ENCODE data around the gene SPATS2.
A peak's percentile ranks its signal among the peaks of the same experiment; 100 is the strongest.
"Not testable (repeated sequence)": the region's sequence is repeated elsewhere in the genome, so short reads cannot be mapped to it uniquely, and the experiment has no call there.

SPATS2 gene

GRCh38 chr12:49525942-49526341 lies 158.7 kb downstream of the SPATS2 start:
- DNase-seq, result no peak

GRCh38 chr12:49527361-49528130 lies 160.3 kb downstream of the SPATS2 start:
- no peak for DNase-seq

- no peak for DNase-seq
Observed at GRCh38 chr12:49529414-49529813, 162.2 kb downstream of the SPATS2 start.

GRCh38 chr12:49531745-49532144 lies 164.5 kb downstream of the SPATS2 start:
- DNase-seq, result no peak

- DNase-seq, result no peak
Observed at GRCh38 chr12:49533331-49533730, 166.1 kb downstream of the SPATS2 start.

GRCh38 chr12:49534122-49534521 lies 166.9 kb downstream of the SPATS2 start:
- not testable (repeated sequence) for DNase-seq

GRCh38 chr12:49534731-49535278 lies 167.5 kb downstream of the SPATS2 start:
- DNase-seq, result no peak

GRCh38 chr12:49535921-49536525 lies 168.8 kb downstream of the SPATS2 start:
- DNase-seq, result no peak

GRCh38 chr12:49536526-49537071 lies 169.3 kb downstream of the SPATS2 start:
- no peak for DNase-seq

GRCh38 chr12:49537231-49537751 lies 170.0 kb downstream of the SPATS2 start:
- no peak for DNase-seq

- DNase-seq, result peak; percentile 18 to 24
Observed at GRCh38 chr12:49537752-49538509, 170.7 kb downstream of the SPATS2 start.

- peak; percentile 93 for DNase-seq
Observed at GRCh38 chr12:49538510-49539403, 171.5 kb downstream of the SPATS2 start, which contains the start of gene KCNH3. TSS of gene KCNH3 (plus strand) at chr12:49539030. CDS start at chr12:49539417, 387 bp downstream.

GRCh38 chr12:49539406-49540228 lies 172.4 kb downstream of the SPATS2 start:
- no peak for DNase-seq

GRCh38 chr12:49540229-49541139 lies 173.2 kb downstream of the SPATS2 start:
- DNase-seq, result no peak

GRCh38 chr12:49541140-49541861 lies 174.0 kb downstream of the SPATS2 start:
- no peak for DNase-seq

GRCh38 chr12:49541911-49542505 lies 174.7 kb downstream of the SPATS2 start:
- DNase-seq, result no peak

GRCh38 chr12:49542592-49543160 lies 175.4 kb downstream of the SPATS2 start:
- DNase-seq, result no peak

Data from CD4-positive, alpha-beta T cell treated with Interleukin-1 beta for 1 hour (primary cell).